GM12878 (cell line): ENCODE results near the gene IL18R1. TPM values are rescaled to one million over a fixed set of nuclear protein-coding genes. Genes with fewer than 3 reads are reported as not detected.

Experiments
- ATAC-seq: fragments of 200-7000 bp; cut with Tn5 transposase; 3 replicates; pipeline ENCODE4 v1.9.1; 2020; ENCODE audit warnings: mild to moderate bottlenecking, moderate library complexity
- BruUV-seq: library from RNA; stranded (reverse); fragments of 400-500 nt; replicated peaks from 2 replicates; lab custom pipeline; 2021; lab: Mats Ljungman, UMichigan
- CTCF ChIA-PET: fragments of 300-600 bp; sonication (Branson Sonifier 250); formaldehyde crosslinking; extraction: SDS; loops from one replicate; lab custom pipeline; 2021; ENCODE audit warnings: inconsistent platforms; lab: Yijun Ruan, JAX
- POLR2A ChIA-PET: fragments of 350-600 bp; formaldehyde crosslinking; extraction: SDS; loops from one replicate; lab custom pipeline; 2021; ENCODE audit warnings: inconsistent platforms; lab: Charles Lee
- RAD21 ChIA-PET: fragments of 300-600 bp; sonication (Branson Sonifier 250); formaldehyde crosslinking; loops from one replicate; lab custom pipeline; 2023; ENCODE audit warnings: antibody characterized with exemption; ENCODE audit not compliant: unreplicated experiment; lab: Charles Lee
- SMC1A ChIA-PET: fragments of 300-600 bp; sonication (Branson Sonifier 250); formaldehyde crosslinking; loops from one replicate; lab custom pipeline; 2023; ENCODE audit not compliant: unreplicated experiment, uncharacterized antibody; lab: Charles Lee
- DNase-seq: peaks from one replicate; pipeline ENCODE4 v3.0.0-alpha.2; 2011; ENCODE audit warnings: low read depth, low spot score
- FAIRE-seq: peaks from 3 replicates; lab custom pipeline; 2011; peaks lifted over from hg19 to GRCh38; lab: Jason Lieb, UNC
- H2AFZ ChIP-seq: 2 replicates; pipeline ENCODE4 v1.6.0; 2011; ENCODE audit warnings: low read depth, low read length, control low read depth; ENCODE audit not compliant: control insufficient read depth
- H3K27ac ChIP-seq: 2 replicates; pipeline ENCODE4 v1.5.1; 2011; ENCODE audit warnings: control low read depth; ENCODE audit not compliant: control insufficient read depth, insufficient read depth
- H3K27me3 ChIP-seq, 2 experiments: replicated peaks in 1 of 2; 2 replicates each; pipeline versions ENCODE4 v1.6.0 to v1.6.1; 2011; ENCODE audit warnings: low read length in 1 of 2; ENCODE audit not compliant: control insufficient read depth in 2 of 2, insufficient read depth in 2 of 2
- H3K36me3 ChIP-seq, 2 experiments: 2 replicates each; pipeline ENCODE4 v1.5.1; 2011; ENCODE audit warnings: low read length in 1 of 2; ENCODE audit not compliant: control insufficient read depth in 2 of 2, insufficient read depth in 2 of 2
- H3K4me1 ChIP-seq: 2 replicates; pipeline ENCODE4 v1.6.1; 2011; ENCODE audit warnings: mild to moderate bottlenecking, low read length, moderate library complexity, mixed read lengths; ENCODE audit not compliant: control insufficient read depth, insufficient read depth
- H3K4me2 ChIP-seq: 2 replicates; pipeline ENCODE4 v1.6.0; 2011; ENCODE audit warnings: control low read depth; ENCODE audit not compliant: control insufficient read depth, insufficient read depth
- H3K4me3 ChIP-seq: fragments of 200-600 bp; sonication (generic); 2 replicates; pipeline ENCODE4 v1.5.1; 2016
- H3K79me2 ChIP-seq: 2 replicates; pipeline ENCODE4 v1.6.0; 2011; ENCODE audit warnings: low read length; ENCODE audit not compliant: control insufficient read depth, insufficient read depth
- H3K9ac ChIP-seq: 2 replicates; pipeline ENCODE4 v1.8.0; 2011; ENCODE audit warnings: low read length, control low read depth, mixed read lengths; ENCODE audit not compliant: control insufficient read depth, insufficient read depth
- H3K9me3 ChIP-seq: replicated peaks from 3 replicates; pipeline ENCODE4 v1.5.1; 2011; ENCODE audit warnings: mild to moderate bottlenecking, low read length; ENCODE audit not compliant: control insufficient read depth, insufficient read depth
- H4K20me1 ChIP-seq: 2 replicates; pipeline ENCODE4 v1.6.0; 2011; ENCODE audit not compliant: control insufficient read depth, insufficient read depth
- CBX5 ChIP-seq: sonication (generic); IDR thresholded peaks from 2 replicates; pipeline ENCODE4 v1.6.1; 2016; ENCODE audit warnings: low read depth, moderate library complexity, mild to moderate bottlenecking, inconsistent platforms
- CEBPZ ChIP-seq: fragments of 150-350 bp; IDR thresholded peaks from 2 replicates; pipeline ENCODE4 v1.6.1; 2016; ENCODE audit warnings: low read depth, low read length
- CREB1 ChIP-seq: IDR thresholded peaks from 2 replicates; pipeline ENCODE4 v1.6.1; 2012; ENCODE audit warnings: low read depth, mild to moderate bottlenecking, inconsistent platforms
- CTCF ChIP-seq, 3 experiments: IDR thresholded peaks in 2 of 3; conservative IDR thresholded peaks in 1 of 3; 2 replicates each; pipeline ENCODE4 v1.5.1; 2011; ENCODE audit warnings: low read depth in 3 of 3, low read length in 3 of 3, mild to moderate bottlenecking in 3 of 3, control low read depth in 2 of 3, moderate library complexity in 2 of 3, inconsistent platforms in 1 of 3, mixed read lengths in 1 of 3; ENCODE audit not compliant: control insufficient read depth in 2 of 3, insufficient read depth in 1 of 3; ENCODE audit errors: extremely low read depth in 1 of 3
- HDGF ChIP-seq: fragments of 450-650 bp; IDR thresholded peaks from 2 replicates; pipeline ENCODE4 v1.6.1; 2016; ENCODE audit warnings: antibody characterized with exemption
- IKZF1 ChIP-seq: fragments of 450-650 bp; conservative IDR thresholded peaks from 2 replicates; pipeline ENCODE4 v1.6.1; 2017; ENCODE audit warnings: antibody characterized with exemption, mild to moderate bottlenecking
- IRF4 ChIP-seq: IDR thresholded peaks from 2 replicates; pipeline ENCODE4 v1.6.1; 2011; ENCODE audit warnings: low read depth, low read length
- MTA2 ChIP-seq: fragments of 450-650 bp; IDR thresholded peaks from 2 replicates; pipeline ENCODE4 v1.6.1; 2016; ENCODE audit warnings: low read depth, mild to moderate bottlenecking, moderate library complexity
- NR2F1 ChIP-seq: fragments of 450-650 bp; conservative IDR thresholded peaks from 2 replicates; pipeline ENCODE4 v1.6.1; 2017; ENCODE audit warnings: mild to moderate bottlenecking
- POU2F2 ChIP-seq: IDR thresholded peaks from 3 replicates; pipeline ENCODE4 v1.6.1; 2011; ENCODE audit warnings: low read depth, mild to moderate bottlenecking, low read length, borderline replicate concordance
- RAD21 ChIP-seq: IDR thresholded peaks from 2 replicates; pipeline ENCODE4 v1.6.1; 2011; ENCODE audit warnings: mild to moderate bottlenecking, low read depth, low read length, moderate library complexity; ENCODE audit not compliant: insufficient read depth
- SMAD1 ChIP-seq: fragments of 450-650 bp; IDR thresholded peaks from 2 replicates; pipeline ENCODE4 v1.6.1; 2018; ENCODE audit warnings: mild to moderate bottlenecking, low read depth; ENCODE audit not compliant: partially characterized antibody
- SP1 ChIP-seq: IDR thresholded peaks from one replicate; pipeline ENCODE4 v1.6.1; 2011; ENCODE audit warnings: low read depth, low read length
- SUPT20H ChIP-seq: IDR thresholded peaks from 2 replicates; pipeline ENCODE4 v1.6.1; 2011; ENCODE audit warnings: low read depth, mild to moderate bottlenecking, low read length, moderate library complexity, borderline replicate concordance; ENCODE audit not compliant: control insufficient read depth
- WGBS: methylation state at CpG from one replicate; pipeline ENCODE4 v1.1.6; 2016; ENCODE audit warnings: low lambda C conversion rate; ENCODE audit not compliant: insufficient replicate concordance, insufficient coverage; ENCODE audit errors: missing lambda C conversion rate; 5-methylcytosine and 5-hydroxymethylcytosine counted together
- in situ Hi-C: fragments of 300-500 bp; cut with MboI; formaldehyde crosslinking; loops from 9 replicates; pipeline ENCODE4 v1.14.3; 2018; ENCODE audit warnings: mixed read lengths
- intact Hi-C: fragments of 100-400 bp; cut with micrococcal nuclease; formaldehyde crosslinking; loops from one replicate; pipeline ENCODE4 v1.14.2; 2022; ENCODE audit not compliant: unreplicated experiment
- polyA plus RNA-seq, 11 experiments: library from polyadenylated mRNA; depleted of rRNA in 4 of 11; unstranded in 6 of 11; stranded (reverse) in 5 of 11; fragments of >200 nt; fragmentation: Nextera tagmentation in 4 of 11; fragmentation: Illumina TruSeq in 1 of 11; extraction: Ambion mirVana in 4 of 11; extraction: Trizol in 1 of 11; gene quantifications; 1 replicate in 1 of 11; 2 replicates in 10 of 11; pipeline versions ENCODE4 v1.2.1 to v1.2.3, GENCODE V29; 2011 to 2016; ENCODE audit warnings: inconsistent platforms in 2 of 11, missing spikeins in 2 of 11, low read depth in 1 of 11
- total RNA-seq, 4 experiments: library from RNA; depleted of rRNA in 3 of 4; stranded (reverse); fragments of >200 nt in 3 of 4; fragmentation: Illumina TruSeq in 1 of 4; extraction: Trizol in 1 of 4; gene quantifications; 2 replicates each; pipeline versions ENCODE4 v1.2.1 to v1.2.3, GENCODE V29; 2013 to 2021

The IL18R1 gene
- total and polyA plus RNA-seq, 10 of the 15 experiments (the other 5 are each of a cell fraction or from before 2014, with no cell fraction given), result 3.5 to 15.5 (median 11.1) TPM

DNA sequence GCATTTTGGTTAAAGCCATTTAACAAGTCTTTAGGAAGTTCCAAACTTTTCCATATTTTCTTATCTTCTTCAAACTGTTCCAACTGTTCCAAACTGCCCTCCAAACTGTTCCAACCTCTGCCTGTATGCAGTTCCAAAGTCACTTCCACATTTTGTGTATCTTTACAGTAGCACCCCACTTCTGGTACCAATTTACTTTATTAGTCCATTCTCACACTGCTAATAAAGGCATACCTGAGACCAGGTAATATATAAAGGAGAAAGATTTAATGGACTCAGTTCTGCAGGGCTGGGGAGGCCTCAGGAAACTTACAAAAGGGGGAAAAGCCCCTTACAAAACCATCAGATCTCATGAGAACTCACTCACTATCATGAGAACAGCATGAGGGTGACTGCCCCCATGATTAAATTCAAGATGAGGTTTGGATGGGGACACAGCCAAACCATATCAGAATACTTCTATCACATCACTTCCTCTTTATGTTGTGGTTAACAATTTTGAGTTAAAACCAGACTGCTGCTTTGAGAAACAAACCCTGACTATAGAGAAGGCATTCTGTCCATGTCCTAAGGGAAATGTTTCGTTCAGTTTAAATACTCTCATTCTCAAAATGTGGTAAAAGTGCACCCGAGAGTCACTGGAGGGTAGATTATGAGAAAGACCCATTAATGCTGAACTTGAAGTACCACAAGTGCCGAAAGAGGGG is 11.0 kb downstream of the IL18R1 start (continued):
- peak; percentile 65; the same call in 1 of the 2 replicates for TF ChIP-seq CBX5
- peak; percentile 72 for TF ChIP-seq NR2F1
- TF ChIP-seq SMAD1, result peak; percentile 76
- TF ChIP-seq RAD21, result peak; percentile 8; the same call in 1 of the 2 replicates
- TF ChIP-seq SP1, result no peak
- TF ChIP-seq MTA2, result peak; percentile 69
- peak; percentile 43; the same call in 1 of the 2 replicates for TF ChIP-seq CREB1
- TF ChIP-seq IKZF1, result 0 out of 2 replicates have a peak, but pooled peaks have one; percentile 8
- TF ChIP-seq IRF4, result peak; percentile 85
- TF ChIP-seq, all 136 proteins: peak for 33

DNA sequence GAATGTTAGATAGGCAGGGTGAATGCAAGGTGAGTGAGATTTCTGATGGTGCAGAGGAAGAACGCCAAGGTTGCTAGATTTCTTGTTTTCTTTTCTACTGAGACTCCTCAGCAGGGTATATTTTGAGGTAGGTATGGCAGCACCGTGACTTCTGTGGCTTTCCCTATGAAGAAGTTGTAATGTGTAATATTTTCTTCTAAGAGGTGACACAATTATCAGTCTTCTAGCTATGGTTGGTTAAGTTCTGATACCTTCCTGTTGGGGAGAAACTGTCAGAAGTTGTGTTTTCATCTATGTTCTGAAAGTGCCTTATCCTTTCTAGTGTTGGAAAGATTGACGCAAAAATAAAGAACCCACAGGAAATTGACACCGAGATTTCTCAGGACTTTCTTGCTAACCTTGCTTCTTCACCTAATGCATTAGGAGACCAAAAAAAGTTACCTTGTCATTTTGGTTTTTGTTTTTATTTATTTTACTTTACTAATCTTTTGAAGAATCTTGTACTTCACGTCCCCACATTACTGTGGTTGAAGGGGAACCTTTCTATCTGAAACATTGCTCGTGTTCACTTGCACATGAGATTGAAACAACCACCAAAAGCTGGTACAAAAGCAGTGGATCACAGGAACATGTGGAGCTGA is 11.9 kb downstream of the IL18R1 start:
- POLR2A ChIA-PET, result no interaction called here
- FAIRE-seq (peak; percentile 61), DNase-seq (peak; percentile 84)
- TF ChIP-seq HDGF (no peak), SUPT20H (no peak), CTCF (IDR thresholded peaks at IDR 0.05 in 2 of 3, conservative IDR thresholded peaks at IDR 0.05 in 1 of 3; ENCODE audit: control insufficient read depth in 2 of 3, extremely low read depth in 1 of 3, insufficient read depth in 1 of 3, low read depth in 3 of 3, low read length in 3 of 3) (no peak), CEBPZ (no peak), POU2F2 (no peak)

More for the DNA sequence above, 11.9 kb downstream of the IL18R1 start:
- 3% methylated on average over 6 of the region's 6 CpGs for WGBS
- H3K27ac ChIP-seq, result peak overlapping the region; percentile 93
- H3K4me3 ChIP-seq, result peak overlapping the region; percentile 35
- no peaks in the 10 kb centered on the region for H4K20me1 ChIP-seq
- RAD21 ChIA-PET, result interaction anchor here (1.4 to 2.1 kb wide), 2 partner anchors 57 to 69 kb away, joined by 3 to 8 read pairs; no protein-coding TSS in a partner anchor
- H3K36me3 ChIP-seq, result peaks cover 11 to 20% of the 10 kb centered on the region in 2 experiments
- peaks cover 6% of the 10 kb centered on the region for H3K79me2 ChIP-seq
- SMC1A ChIA-PET, result interaction anchor here (1.1 to 2.8 kb wide), 5 partner anchors 9 to 483 kb away, joined by 3 to 9 read pairs (median 4); no protein-coding TSS in a partner anchor
- in situ Hi-C loops (loop anchor here (5.0 kb wide), 2 partner anchors 55 to 345 kb away; partner anchors contain the start of gene IL18RAP), intact Hi-C loops (loop anchor here (1.0 to 10.0 kb wide), 4 partner anchors 57 to 342 kb away; no protein-coding TSS in a partner anchor)
- no peak overlapping the region for H2AFZ ChIP-seq
- H3K4me1 ChIP-seq, result peaks cover 20% of the 10 kb centered on the region
- H3K27me3 ChIP-seq, result no peaks in the 10 kb centered on the region
- H3K9me3 ChIP-seq, result peaks cover 29% of the 10 kb centered on the region
- peak overlapping the region; percentile 64 for H3K9ac ChIP-seq
- peak; percentile 89 for ATAC-seq
- CTCF ChIA-PET, result interaction anchor here (1.0 to 1.8 kb wide), 3 partner anchors 9 to 483 kb away, joined by 3 to 7 read pairs (median 5); no protein-coding TSS in a partner anchor
- peak overlapping the region; percentile 81 for H3K4me2 ChIP-seq
- no TSS peak for BruUV-seq
